Measurements from ENCODE around the gene MRPL24.

The MRPL24 gene

GRCh38 chr1:156751757-156752481 is 11.0 kb upstream of the MRPL24 start (continued):
- TF ChIP-seq BCL11A (tag by site-specific recombination; IDR thresholded peaks at IDR 0.05; ENCODE audit: low read depth) (no peak), ELK4 (IDR thresholded peaks at IDR 0.05; ENCODE audit: borderline replicate concordance, low read depth, low read length) (no peak), ZBTB26 (tag by site-specific recombination; optimal IDR thresholded peaks at IDR 0.05) (peak; percentile 84), ZNF398 (tag by site-specific recombination; IDR thresholded peaks at IDR 0.05) (peak; percentile 90), ZNF514 (tag by site-specific recombination; IDR thresholded peaks at IDR 0.05) (no peak), ZNF76 (tag by site-specific recombination; IDR thresholded peaks at IDR 0.05; ENCODE audit: borderline replicate concordance, low read depth) (peak; percentile 70; the same call in 1 of the 2 replicates), KLF16 (tag by site-specific recombination; IDR thresholded peaks at IDR 0.05) (peak; percentile 90), ZNF114 (tag by site-specific recombination; IDR thresholded peaks at IDR 0.05) (no peak), HIC1 (tag by site-specific recombination; IDR thresholded peaks at IDR 0.05) (peak; percentile 93), ZNF692 (tag by site-specific recombination; IDR thresholded peaks at IDR 0.05) (peak; percentile 51), ZBTB8A (tag by site-specific recombination; IDR thresholded peaks at IDR 0.05) (peak; percentile 100), ZNF341 (tag by site-specific recombination; IDR thresholded peaks at IDR 0.05; ENCODE audit: low read depth) (peak; percentile 35; the same call in 1 of the 2 replicates), ZNF324 (tag by site-specific recombination; IDR thresholded peaks at IDR 0.05) (no peak), ZNF629 (tag by site-specific recombination; IDR thresholded peaks at IDR 0.05) (peak; percentile 41; the same call in 1 of the 2 replicates), ZBTB6 (tag by site-specific recombination; IDR thresholded peaks at IDR 0.05) (no peak), ZNF544 (tag by site-specific recombination; IDR thresholded peaks at IDR 0.05) (no peak), MYNN (tag by site-specific recombination; IDR thresholded peaks at IDR 0.05; ENCODE audit: borderline replicate concordance) (0 out of 2 replicates have a peak, but pooled peaks have one; percentile 50), CTCF (tag by site-specific recombination; IDR thresholded peaks at IDR 0.05) (peak; percentile 17; the same call in 1 of the 2 replicates), ZBTB10 (tag by site-specific recombination; IDR thresholded peaks at IDR 0.05) (peak; percentile 86), ZSCAN18 (tag by site-specific recombination; IDR thresholded peaks at IDR 0.05) (no peak), ZIC2 (tag by site-specific recombination; IDR thresholded peaks at IDR 0.05) (peak; percentile 75), ZNF169 (tag by site-specific recombination; IDR thresholded peaks at IDR 0.05) (no peak)

All from HEK293 (cell line).